ENCODE measurements around the gene SOD2. TPM values are rescaled to one million over a fixed set of nuclear protein-coding genes. Genes with fewer than 3 reads are reported as not detected.

SOD2 gene
- total RNA-seq: 110 and 2,076 TPM in 2 replicates

GRCh38 chr6:159693128-159693893 lies at the start of gene SOD2:
Gene SOD2 (minus strand): TSS chr6:159693241. CDS start chr6:159693167, 74 bp downstream.

DNA sequence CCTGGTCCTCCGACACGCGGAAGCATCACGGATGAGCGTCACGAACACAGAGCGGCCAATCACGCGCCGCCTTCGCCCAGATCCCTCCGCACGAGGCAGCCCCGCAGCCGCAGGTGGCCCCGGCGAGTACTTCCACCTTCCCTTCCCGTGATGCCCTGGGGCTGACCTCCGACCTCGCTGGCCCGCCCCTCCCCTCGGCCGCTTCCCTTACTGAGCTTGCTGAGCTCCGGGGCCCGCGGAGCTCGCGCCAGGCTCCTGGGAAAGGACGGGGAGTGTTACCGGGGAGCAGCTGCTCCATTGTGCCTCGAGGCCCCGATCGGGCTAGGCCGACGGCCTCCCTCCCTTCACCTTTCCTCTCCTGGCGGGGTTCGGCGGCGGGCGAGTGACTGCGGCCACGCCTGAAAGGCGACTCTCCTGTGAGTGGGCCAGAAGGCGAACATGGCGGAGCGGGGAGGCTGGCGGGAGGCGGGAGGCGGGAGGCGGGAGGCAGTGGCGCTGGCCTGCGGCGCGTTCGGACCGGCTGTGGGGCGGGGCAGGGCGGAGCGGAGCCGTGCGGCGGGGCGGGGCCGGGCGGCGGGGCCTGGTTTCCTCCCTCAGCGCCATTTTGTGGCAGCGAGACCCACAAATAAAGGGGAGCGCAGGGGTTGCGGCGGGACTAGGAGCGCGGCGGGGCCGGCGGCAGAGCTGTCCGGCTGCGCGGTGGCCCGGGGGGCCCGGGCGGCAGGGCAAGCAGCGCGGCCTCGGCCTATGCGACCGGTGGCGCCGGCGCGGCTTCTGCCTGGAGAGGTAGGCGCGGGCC lies 34.1 kb upstream of the SOD2 start, which contains the start of gene WTAP:
TSS of gene WTAP (plus strand) at position 589 of the 799 bp plus-strand sequence. CDS start 8,760 bp downstream, outside the sequence.

Other genes with a start within 250 kb of the SOD2 start
- gene WTAP, start 34.3 kb upstream of the SOD2 start, total RNA-seq: 103 and 125 TPM in 2 replicates
- gene ACAT2, start 68.8 kb upstream of the SOD2 start, total RNA-seq: 17.2 and 34.3 TPM in 2 replicates
- gene TCP1, start 96.4 kb upstream of the SOD2 start, total RNA-seq: 264 and 509 TPM in 2 replicates
- gene MRPL18, start 97.2 kb upstream of the SOD2 start, total RNA-seq: 96.1 and 148 TPM in 2 replicates
- 0.19 and 0.56 TPM in 2 replicates for gene PNLDC1, start 107.0 kb upstream of the SOD2 start, total RNA-seq
- gene MAS1, start 197.7 kb upstream of the SOD2 start, total RNA-seq: under 0.01 TPM in 2 replicates

Measured in regular cardiac myocyte (primary cell).